DOHH2 (cell line): Measurements from ENCODE around the gene CMPK2.
A peak's percentile ranks its signal among the peaks of the same experiment; 100 is the strongest.

Source experiments
- H3F3A ChIP-seq: fragments of 200-600 bp; sonication (generic), shearing (Covaris generic); 2 replicates; pipeline ENCODE4 v1.6.0; 2016; ENCODE audit warnings: antibody characterized with exemption, mild to moderate bottlenecking; ENCODE audit not compliant: control insufficient read depth, insufficient read depth
- H3K27ac ChIP-seq: fragments of 200-600 bp; sonication (generic); 2 replicates; pipeline ENCODE4 v1.5.1; 2014; ENCODE audit warnings: low read depth, mild to moderate bottlenecking, low read length, moderate library complexity
- H3K27me3 ChIP-seq: fragments of 200-600 bp; sonication (generic); 2 replicates; pipeline ENCODE4 v1.6.1; 2014; ENCODE audit warnings: mild to moderate bottlenecking, low read length, mixed read lengths; ENCODE audit not compliant: control insufficient read depth
- H3K36me3 ChIP-seq: fragments of 200-600 bp; sonication (generic); 2 replicates; pipeline ENCODE4 v1.6.1; 2014; ENCODE audit warnings: mild to moderate bottlenecking, low read length, moderate library complexity, mixed read lengths; ENCODE audit not compliant: control insufficient read depth
- H3K4me1 ChIP-seq: fragments of 200-600 bp; sonication (generic); 2 replicates; pipeline ENCODE4 v1.6.1; 2014; ENCODE audit warnings: mild to moderate bottlenecking, low read length, mixed read lengths; ENCODE audit not compliant: control insufficient read depth
- H3K4me2 ChIP-seq: fragments of 200-600 bp; sonication (generic); 2 replicates; pipeline ENCODE4 v1.6.0; 2014; ENCODE audit warnings: mild to moderate bottlenecking, low read length, moderate library complexity
- H3K4me3 ChIP-seq: fragments of 200-600 bp; sonication (generic); 2 replicates; pipeline ENCODE4 v1.5.1; 2014; ENCODE audit warnings: mild to moderate bottlenecking, low read length, mixed read lengths
- H3K79me2 ChIP-seq: fragments of 200-600 bp; sonication (generic); 2 replicates; pipeline ENCODE4 v1.6.1; 2014; ENCODE audit warnings: mild to moderate bottlenecking, low read length, mixed read lengths; ENCODE audit not compliant: control insufficient read depth
- H3K9me2 ChIP-seq: fragments of 200-600 bp; sonication (generic); replicated peaks from 2 replicates; pipeline ENCODE4 v1.6.1; 2014; ENCODE audit warnings: mild to moderate bottlenecking, low read length, mixed read lengths; ENCODE audit not compliant: control insufficient read depth
- H3K9me3 ChIP-seq: fragments of 200-600 bp; sonication (generic); 2 replicates; pipeline ENCODE4 v1.6.1; 2014; ENCODE audit warnings: antibody characterized with exemption, low read length, mixed read lengths; ENCODE audit not compliant: control insufficient read depth, insufficient read depth
- H4K20me1 ChIP-seq: fragments of 200-600 bp; sonication (generic); 2 replicates; pipeline ENCODE4 v1.6.0; 2014; ENCODE audit warnings: low read depth, mild to moderate bottlenecking, antibody characterized with exemption, low read length, moderate library complexity; ENCODE audit not compliant: control insufficient read depth, insufficient read depth
- EZH2phosphoT487 ChIP-seq: fragments of 200-600 bp; sonication (generic); IDR thresholded peaks from 2 replicates; pipeline ENCODE4 v1.6.1; 2017; ENCODE audit warnings: borderline replicate concordance, mild to moderate bottlenecking, antibody characterized with exemption, low read length, moderate library complexity, mixed read lengths
- TF ChIP-seq, protein P1 (sequence below): fragments of 200-600 bp; sonication (generic); IDR thresholded peaks from one replicate; pipeline ENCODE4 v1.5.1; 2014; ENCODE audit warnings: antibody characterized with exemption, mild to moderate bottlenecking, low read depth, low read length; ENCODE audit not compliant: poor library complexity, severe bottlenecking

Gene CMPK2

GRCh38 chr2:6846540-6846939, 19.2 kb downstream of the CMPK2 start:
- peaks cover 47% of the 10 kb centered on the region for H3K9me3 ChIP-seq
- no peaks in the 10 kb centered on the region for H3K9me2 ChIP-seq
- no peaks in the 10 kb centered on the region for H3K4me1 ChIP-seq
- H3K36me3 ChIP-seq, result no peaks in the 10 kb centered on the region
- TF ChIP-seq EZH2phosphoT487, result no peak
- TF ChIP-seq, protein P1, sequence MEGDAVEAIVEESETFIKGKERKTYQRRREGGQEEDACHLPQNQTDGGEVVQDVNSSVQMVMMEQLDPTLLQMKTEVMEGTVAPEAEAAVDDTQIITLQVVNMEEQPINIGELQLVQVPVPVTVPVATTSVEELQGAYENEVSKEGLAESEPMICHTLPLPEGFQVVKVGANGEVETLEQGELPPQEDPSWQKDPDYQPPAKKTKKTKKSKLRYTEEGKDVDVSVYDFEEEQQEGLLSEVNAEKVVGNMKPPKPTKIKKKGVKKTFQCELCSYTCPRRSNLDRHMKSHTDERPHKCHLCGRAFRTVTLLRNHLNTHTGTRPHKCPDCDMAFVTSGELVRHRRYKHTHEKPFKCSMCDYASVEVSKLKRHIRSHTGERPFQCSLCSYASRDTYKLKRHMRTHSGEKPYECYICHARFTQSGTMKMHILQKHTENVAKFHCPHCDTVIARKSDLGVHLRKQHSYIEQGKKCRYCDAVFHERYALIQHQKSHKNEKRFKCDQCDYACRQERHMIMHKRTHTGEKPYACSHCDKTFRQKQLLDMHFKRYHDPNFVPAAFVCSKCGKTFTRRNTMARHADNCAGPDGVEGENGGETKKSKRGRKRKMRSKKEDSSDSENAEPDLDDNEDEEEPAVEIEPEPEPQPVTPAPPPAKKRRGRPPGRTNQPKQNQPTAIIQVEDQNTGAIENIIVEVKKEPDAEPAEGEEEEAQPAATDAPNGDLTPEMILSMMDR, result no peak
- H3K4me2 ChIP-seq, result no peak overlapping the region
- no peak overlapping the region for H3K4me3 ChIP-seq
- H4K20me1 ChIP-seq, result no peaks in the 10 kb centered on the region
- H3K27me3 ChIP-seq, result no peaks in the 10 kb centered on the region
- H3K79me2 ChIP-seq, result no peaks in the 10 kb centered on the region
- H3K27ac ChIP-seq, result no peak overlapping the region
- H3F3A ChIP-seq, result no peaks in the 10 kb centered on the region

GRCh38 chr2:6845903-6846302, 19.8 kb downstream of the CMPK2 start:
- Histone ChIP-seq H3K9me3 (peaks cover 47% of the 10 kb centered on the region), H3K36me3 (no peaks in the 10 kb centered on the region), H3K27me3 (no peaks in the 10 kb centered on the region), H3K4me1 (no peaks in the 10 kb centered on the region), H3K79me2 (no peaks in the 10 kb centered on the region), H3K4me2 (no peak overlapping the region), H4K20me1 (no peaks in the 10 kb centered on the region), H3K4me3 (no peak overlapping the region), H3K27ac (no peak overlapping the region), H3F3A (no peaks in the 10 kb centered on the region), H3K9me2 (no peaks in the 10 kb centered on the region)
- TF ChIP-seq, protein P1, result peak; percentile 42
- no peak for TF ChIP-seq EZH2phosphoT487

DNA sequence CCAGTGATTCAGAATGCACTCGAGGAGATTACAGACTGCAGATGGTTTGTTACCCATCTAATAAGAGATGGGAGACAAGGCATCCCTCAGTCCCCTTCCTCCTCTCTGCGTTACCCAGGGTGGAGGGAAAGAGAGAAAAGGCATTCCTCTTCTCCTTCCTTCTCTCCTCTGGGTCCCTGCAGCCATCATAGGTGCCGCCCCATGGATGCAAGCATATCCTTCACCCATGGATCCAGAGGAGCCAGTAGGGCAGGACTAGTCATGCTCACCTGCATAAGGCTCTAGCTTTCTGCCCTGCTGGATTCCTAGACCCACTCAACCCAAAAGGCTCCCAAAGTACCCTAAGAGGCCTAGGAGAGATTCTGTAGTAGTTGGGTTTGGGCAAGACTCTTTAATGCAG, 20.4 kb downstream of the CMPK2 start:
- H3K36me3 ChIP-seq, result no peaks in the 10 kb centered on the region
- H3K79me2 ChIP-seq, result no peaks in the 10 kb centered on the region
- peaks cover 47% of the 10 kb centered on the region for H3K9me3 ChIP-seq
- H3F3A ChIP-seq, result no peaks in the 10 kb centered on the region
- H3K27ac ChIP-seq, result no peak overlapping the region
- no peaks in the 10 kb centered on the region for H3K9me2 ChIP-seq
- TF ChIP-seq, protein P1, result no peak
- TF ChIP-seq EZH2phosphoT487, result no peak
- H3K4me3 ChIP-seq, result no peak overlapping the region
- no peaks in the 10 kb centered on the region for H3K27me3 ChIP-seq
- no peaks in the 10 kb centered on the region for H3K4me1 ChIP-seq
- no peak overlapping the region for H3K4me2 ChIP-seq
- H4K20me1 ChIP-seq, result no peaks in the 10 kb centered on the region
